HEK293T (cell line): ENCODE measurements around the gene SLMAP.

Experiments used
- ARNT ChIP-seq: fragments of 450-650 bp; IDR thresholded peaks from 2 replicates; pipeline ENCODE4 v1.6.1; 2017; ENCODE audit warnings: mild to moderate bottlenecking
- BHLHE40 ChIP-seq: fragments of 450-650 bp; IDR thresholded peaks from 2 replicates; pipeline ENCODE4 v1.6.1; 2016; ENCODE audit warnings: mild to moderate bottlenecking, moderate library complexity, borderline replicate concordance
- CTBP1 ChIP-seq: fragments of 450-650 bp; IDR thresholded peaks from 2 replicates; pipeline ENCODE4 v1.6.1; 2016; ENCODE audit warnings: borderline replicate concordance
- ELF4 ChIP-seq: fragments of 450-650 bp; IDR thresholded peaks from 2 replicates; pipeline ENCODE4 v1.6.1; 2017; ENCODE audit warnings: antibody characterized with exemption
- FOXA1 ChIP-seq: fragments of 450-650 bp; IDR thresholded peaks from 2 replicates; pipeline ENCODE4 v1.6.1; 2016; ENCODE audit warnings: mild to moderate bottlenecking
- FOXK2 ChIP-seq: fragments of 450-650 bp; IDR thresholded peaks from 2 replicates; pipeline ENCODE4 v1.6.1; 2016; ENCODE audit warnings: mild to moderate bottlenecking
- FOXM1 ChIP-seq: fragments of 450-650 bp; IDR thresholded peaks from 2 replicates; pipeline ENCODE4 v1.6.1; 2017; ENCODE audit warnings: mild to moderate bottlenecking, borderline replicate concordance
- L3MBTL2 ChIP-seq: fragments of 450-650 bp; conservative IDR thresholded peaks from 2 replicates; pipeline ENCODE4 v1.6.1; 2016; ENCODE audit warnings: mild to moderate bottlenecking
- LEF1 ChIP-seq: fragments of 450-650 bp; IDR thresholded peaks from 2 replicates; pipeline ENCODE4 v1.6.1; 2017; ENCODE audit warnings: mild to moderate bottlenecking, borderline replicate concordance
- NFRKB ChIP-seq: fragments of 450-650 bp; IDR thresholded peaks from 2 replicates; pipeline ENCODE4 v1.6.1; 2016; ENCODE audit warnings: mild to moderate bottlenecking, moderate library complexity
- PKNOX1 ChIP-seq: fragments of 450-650 bp; IDR thresholded peaks from 2 replicates; pipeline ENCODE4 v1.6.1; 2016
- SP1 ChIP-seq: fragments of 450-650 bp; IDR thresholded peaks from 2 replicates; pipeline ENCODE4 v1.6.1; 2017
- SUZ12 ChIP-seq: fragments of 450-650 bp; IDR thresholded peaks from 2 replicates; pipeline ENCODE4 v1.6.1; 2016; ENCODE audit warnings: mild to moderate bottlenecking

DNA sequence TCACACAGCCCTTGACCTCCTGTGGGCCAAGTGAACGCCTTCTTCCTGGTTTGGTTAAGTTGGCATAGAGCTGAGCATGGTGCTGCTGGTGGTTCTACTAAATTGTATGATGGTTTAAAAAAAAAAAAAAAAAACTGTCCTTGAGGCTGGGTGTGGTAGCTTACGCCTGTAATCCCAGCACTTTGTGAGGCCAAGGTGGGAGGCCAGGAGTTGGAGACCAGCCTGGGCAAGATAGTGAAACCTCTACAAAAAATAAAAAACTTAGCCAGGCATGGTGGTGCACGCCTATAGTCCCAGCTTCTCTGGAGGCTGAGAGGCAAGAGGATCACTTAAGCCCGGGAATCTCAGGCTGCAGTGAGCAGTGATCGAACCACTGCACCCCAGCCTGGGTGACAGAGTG is 193.2 kb downstream of the SLMAP start:
- TF ChIP-seq L3MBTL2 (no peak), CTBP1 (no peak), LEF1 (no peak), FOXA1 (no peak), NFRKB (no peak), PKNOX1 (no peak), FOXM1 (no peak), SP1 (no peak), ARNT (no peak), BHLHE40 (no peak), SUZ12 (no peak), ELF4 (no peak), FOXK2 (no peak)
